Daoy (cell line): Measurements from ENCODE around the gene TGFBR3. TPM values are rescaled to one million over a fixed set of nuclear protein-coding genes. Genes with fewer than 3 reads are reported as not detected.
"Not testable (repeated sequence)": the region's sequence is repeated elsewhere in the genome, so short reads cannot be mapped to it uniquely, and the experiment has no call there.

Experiments
- DNase-seq: peaks from one replicate; pipeline ENCODE4 v3.0.0-alpha.2; 2015; ENCODE audit warnings: low read depth
- total RNA-seq: library from RNA; depleted of rRNA; stranded (reverse); fragments of >200 nt; shearing (Covaris generic); gene quantifications from 2 replicates; pipeline ENCODE4 v1.2.3, GENCODE V29; 2014

TGFBR3 gene
- total RNA-seq, 1 experiment from 2014 or later = 1.6 TPM

DNA sequence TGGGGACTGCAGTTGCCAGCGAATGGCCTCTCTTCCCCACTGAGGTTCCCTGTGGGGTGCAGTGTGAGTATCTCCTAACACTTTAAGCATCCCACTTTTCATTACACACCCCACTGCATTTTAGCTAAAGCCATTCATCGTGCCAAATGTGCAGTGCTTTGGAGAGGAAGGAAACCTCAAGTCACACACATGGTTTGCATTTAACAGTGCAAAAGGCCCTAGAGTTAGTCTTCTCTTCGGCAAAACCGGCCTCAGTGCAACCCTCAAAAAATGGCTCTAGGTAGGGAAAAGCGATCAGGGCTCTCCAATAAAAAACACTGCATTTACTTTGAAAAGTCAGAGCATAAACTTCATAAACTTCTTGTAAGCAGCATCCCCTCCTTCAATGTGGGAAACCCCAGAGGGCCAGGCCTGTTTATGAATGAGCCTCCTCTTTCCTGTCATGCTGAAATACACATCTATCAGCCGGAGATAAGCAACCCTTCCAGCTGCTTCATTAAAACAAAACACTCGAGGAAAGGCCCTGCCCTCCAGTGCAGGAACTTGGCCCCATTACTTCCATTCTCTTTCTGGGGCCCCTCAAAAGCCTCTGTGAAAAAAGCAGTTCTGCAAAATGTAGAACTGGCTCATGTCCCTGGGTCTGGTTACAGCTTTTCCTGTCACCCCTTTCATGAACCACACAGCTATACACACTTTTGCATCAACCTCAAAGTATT is 201.3 kb downstream of the TGFBR3 start:
- no peak for DNase-seq

DNA sequence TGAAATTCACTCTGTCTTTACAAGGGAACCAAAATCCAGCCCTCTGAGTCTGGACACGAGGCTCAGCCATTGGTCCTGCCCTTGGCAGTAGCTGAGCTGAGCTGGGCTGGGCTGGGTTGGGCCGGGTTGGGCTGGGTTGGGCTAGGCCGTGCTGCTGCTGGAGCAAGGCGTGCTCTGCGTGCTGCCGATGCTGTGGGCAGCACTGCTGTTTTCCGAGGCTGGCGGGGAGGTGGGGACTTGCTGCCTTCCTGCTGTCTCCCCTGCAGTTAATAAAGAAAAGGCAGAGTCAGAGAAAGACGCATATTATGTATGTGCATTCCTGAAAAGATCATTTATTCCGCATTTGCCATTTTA is 202.4 kb downstream of the TGFBR3 start:
- DNase-seq = no peak

DNA sequence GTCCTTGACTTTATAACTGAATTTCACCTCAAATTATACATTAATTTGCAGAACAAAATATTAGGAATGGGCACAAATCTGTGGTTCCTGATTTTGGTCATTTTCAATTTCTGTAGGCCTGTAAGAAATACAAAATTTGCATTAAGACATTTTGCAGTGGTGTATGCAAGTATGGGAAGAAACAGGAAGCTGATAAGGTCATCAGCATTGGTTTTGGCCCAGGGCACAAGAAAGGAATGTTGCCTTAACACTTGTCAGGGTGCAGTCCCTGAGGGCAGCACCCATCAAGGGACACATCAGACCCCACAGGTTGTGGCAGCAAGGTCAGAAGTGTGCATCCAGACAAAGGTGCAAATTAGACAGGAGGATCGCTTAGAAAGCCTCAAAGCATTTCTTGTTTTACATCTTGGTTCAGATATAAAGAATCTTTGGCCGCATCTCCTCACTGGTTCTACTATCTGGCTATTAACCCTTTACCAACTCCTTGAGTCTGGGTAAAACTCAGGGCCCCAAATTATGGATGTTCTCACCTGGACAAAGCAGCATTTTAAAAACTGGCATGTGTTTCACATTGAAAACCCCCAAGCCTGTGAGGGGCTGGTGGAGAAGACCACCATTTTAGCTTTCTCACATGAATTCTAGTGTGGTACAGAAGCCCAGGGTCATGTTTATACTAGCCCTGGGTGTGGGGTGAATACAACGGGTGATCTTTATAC is 202.9 kb downstream of the TGFBR3 start:
- DNase-seq = no peak

DNA sequence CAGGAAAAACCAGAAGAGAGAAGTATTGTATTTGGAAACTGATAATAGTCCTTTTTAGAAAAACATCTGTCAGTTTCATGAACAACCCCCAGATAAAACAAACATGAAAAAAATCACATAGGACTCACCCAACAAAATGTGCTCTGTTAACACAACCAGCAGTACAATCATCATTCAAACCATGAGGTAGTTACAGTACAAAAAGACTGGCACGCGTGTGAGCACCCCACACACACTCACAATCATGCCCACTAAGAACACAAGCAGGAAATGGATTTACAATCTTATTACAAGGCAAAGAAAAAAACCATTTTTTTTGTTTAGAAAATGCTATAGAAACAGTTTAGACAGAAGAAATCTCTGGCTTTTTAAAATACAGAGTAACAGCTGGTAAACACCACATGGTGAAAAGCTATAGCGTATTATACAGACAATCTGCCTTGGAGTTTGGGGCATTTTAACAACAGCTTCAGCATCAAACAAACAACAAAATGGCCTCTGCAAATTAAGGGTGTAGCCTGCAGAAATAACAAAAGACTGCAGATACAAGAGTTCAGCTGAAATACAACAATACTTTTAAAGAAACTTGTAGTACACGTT is 205.3 kb downstream of the TGFBR3 start:
- no peak for DNase-seq

DNA sequence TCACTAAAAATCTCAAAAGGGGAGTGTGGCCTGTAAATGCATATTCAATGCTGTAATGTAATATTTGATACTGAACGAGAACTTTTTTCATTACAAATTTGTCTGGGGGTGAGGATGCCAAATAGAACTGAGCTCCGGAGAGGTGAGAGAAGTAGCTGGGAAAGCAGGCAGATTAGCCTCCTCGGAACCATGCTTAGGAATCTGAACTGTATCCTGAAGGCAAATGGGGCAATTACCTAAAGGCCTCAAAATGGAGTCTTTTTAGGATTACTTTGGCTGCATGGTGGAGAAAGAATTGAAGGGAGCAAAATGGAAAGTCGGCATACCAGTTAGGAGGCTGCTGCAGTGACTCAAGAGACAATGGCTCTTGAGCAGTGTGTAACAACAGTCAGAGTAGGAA is 206.5 kb downstream of the TGFBR3 start:
- no peak for DNase-seq

DNA sequence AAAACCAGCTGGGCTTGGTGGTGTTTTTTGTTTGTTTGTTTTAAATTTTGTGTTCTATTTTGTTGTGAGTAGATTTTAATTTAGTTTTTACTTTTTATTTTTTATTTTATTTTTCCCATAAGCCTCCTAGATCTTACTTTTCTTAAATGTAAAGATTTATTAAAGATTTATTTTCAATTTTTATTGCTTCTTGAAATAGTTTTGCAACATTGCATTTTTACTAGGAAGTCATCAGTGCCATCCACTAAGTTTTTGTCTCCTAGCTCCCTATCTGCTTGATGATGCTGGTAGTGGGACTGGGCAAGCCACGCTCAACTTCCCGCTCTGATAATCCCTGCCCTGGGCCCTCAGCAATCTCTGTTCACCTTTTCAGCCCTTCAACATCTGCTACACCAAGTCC is 209.9 kb downstream of the TGFBR3 start:
- DNase-seq = no peak

DNA sequence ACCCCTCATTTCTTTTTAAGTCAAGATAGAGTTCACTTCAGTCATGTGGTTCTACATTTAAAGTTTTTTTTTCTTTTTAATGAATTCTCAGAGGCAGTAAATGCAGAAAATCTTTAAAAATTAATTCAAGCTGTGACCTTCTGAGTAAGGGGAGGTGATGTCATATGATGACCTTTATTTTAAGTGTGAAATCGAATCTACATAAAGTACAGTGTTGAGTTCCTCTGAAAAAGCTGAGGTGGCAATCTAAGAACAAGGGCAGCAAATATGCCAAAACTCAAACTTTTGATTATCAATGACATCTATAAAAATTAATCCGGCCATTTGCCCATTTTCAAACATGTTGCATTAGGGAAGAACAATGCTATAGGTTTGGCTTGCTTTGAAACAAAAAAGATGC is 211.8 kb downstream of the TGFBR3 start:
- DNase-seq = no peak

DNA sequence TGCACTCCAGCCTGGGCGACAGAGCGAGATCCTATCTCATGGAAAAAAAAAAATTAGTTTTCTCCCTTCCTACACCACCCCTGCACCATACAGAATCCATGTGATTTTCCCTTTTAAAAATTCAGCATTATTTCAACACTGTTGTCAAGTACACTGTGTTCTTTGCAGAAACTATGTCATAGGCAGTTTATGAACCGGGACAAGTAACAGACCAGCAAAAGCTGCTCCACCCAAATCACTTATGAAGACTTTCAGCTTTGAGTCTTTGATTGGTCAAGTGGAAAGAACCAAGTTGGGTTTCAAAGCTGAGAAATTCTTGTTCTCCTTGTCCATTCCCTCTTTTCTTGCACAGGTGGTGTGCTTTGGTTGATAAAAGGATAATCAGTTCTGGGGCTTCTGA is 212.3 kb downstream of the TGFBR3 start:
- no peak for DNase-seq

DNA sequence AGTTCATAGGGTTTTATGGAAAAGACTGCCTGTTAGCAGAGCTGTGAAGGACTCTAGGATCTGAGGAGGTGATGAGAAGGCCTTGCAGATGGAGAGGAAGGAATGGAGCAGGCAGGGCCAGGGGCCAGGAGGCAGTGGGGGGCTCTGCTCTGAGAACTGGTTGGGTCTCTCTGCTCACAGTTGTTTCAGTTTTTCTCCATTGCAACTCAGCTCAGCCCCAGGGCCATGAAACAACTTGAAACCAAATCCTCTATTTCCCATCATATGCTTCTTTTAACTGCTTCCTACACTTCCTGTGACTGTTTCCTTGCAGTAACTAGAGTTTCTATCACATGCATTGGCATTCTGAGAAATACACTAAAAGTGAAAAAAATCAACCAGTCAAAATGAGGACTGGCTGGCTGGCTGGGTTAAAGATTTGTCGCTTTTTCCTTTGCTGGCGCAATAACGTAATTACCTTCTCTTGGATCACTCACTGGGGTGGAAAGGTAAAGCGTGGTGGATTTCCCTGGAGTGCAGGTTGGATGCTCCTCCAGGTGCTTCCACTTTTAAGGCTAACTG is 213.3 kb downstream of the TGFBR3 start:
- no peak for DNase-seq

DNA sequence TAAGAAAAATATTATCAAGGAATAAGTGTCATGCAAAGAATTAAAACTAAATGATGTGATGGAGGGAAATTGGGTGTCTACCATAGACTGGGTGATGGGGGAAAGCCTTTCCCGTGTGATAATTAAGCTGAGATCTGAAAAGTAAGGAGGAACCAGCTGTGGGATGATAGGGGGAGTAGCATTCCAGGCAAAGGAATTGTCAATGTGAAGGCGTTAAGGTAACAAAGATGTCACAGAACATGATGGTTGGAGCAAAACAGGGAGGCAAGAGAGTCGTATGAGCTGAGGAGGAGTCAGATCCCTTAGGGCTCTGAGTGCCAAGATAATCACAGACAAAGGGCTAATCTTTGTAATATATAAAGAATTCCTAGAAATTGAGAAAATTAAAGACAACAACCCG is 215.2 kb downstream of the TGFBR3 start:
- DNase-seq = no peak

DNA sequence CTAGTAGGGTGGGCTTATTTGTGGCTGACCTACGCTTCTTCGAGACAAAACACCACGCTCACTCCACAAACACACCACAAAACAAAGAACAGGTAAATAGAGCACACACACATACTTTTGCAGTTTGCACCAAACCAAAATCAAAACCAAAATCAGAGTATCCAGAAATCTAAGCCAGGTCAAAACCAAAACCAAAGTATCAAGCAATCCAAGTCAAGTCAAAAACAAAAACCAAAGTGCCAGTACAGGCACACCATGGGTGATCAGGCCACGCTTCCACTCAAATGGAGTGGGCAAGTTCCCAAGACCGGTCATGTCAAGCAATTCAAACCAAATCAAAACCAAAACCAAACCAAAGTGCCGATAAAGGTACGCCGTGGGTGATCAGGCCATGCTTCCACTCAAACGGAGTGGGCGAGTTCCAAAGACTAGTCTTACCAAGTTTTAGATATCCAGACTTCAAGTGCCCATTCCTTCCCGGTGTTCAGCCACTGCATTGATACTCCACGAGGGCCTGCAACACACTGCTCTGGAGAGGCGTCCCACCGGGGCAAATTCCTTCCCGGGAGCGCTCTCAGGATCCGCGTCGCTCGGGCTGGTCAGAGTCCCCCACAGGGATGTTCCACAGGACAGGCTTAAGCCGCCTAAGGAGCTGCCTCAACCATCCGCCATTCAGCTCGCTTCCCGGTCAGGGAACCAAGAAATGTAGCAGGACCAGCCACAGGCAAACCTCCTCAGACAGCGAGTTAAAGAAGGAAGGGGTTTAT is 216.2 kb downstream of the TGFBR3 start:
- no peak for DNase-seq

DNA sequence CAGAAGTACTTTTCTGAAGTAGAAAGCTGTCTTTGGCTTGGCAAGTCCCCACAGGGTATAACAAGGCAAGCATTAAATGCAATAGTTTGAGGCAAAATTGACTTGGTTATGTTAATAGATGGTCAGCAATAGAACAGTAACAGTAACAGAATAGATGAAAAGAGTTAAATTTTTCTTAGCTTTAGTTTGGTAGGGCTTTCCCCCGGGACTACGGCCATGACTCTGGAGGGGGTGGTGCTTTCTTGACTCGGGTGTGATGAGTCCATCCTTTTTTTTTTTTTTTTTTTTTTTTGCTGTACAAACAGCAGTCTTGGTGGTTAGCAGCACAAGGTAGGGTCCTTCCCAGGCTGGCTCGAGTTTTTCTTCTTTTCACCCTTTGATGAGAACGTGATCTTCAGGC is 219.3 kb downstream of the TGFBR3 start:
- DNase-seq = not testable (repeated sequence)

DNA sequence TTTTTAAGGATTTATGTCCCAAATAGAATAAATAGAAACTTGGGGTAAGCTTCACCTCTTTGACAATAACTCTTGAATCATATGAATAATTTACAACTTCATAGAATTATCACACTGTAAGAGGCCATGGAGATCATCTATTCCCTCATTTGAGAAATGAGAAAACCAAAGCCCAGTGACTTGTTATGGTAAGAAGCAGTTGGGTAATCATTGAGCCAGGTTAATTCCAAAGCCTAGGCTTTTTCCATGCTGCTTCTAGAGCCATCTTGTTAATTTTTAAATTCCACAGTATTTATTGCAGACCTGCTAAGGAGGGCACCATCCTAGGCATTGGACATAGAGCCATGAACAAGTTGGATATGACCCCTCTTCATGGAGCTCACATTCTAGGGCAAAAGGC is 224.8 kb downstream of the TGFBR3 start:
- no peak for DNase-seq

DNA sequence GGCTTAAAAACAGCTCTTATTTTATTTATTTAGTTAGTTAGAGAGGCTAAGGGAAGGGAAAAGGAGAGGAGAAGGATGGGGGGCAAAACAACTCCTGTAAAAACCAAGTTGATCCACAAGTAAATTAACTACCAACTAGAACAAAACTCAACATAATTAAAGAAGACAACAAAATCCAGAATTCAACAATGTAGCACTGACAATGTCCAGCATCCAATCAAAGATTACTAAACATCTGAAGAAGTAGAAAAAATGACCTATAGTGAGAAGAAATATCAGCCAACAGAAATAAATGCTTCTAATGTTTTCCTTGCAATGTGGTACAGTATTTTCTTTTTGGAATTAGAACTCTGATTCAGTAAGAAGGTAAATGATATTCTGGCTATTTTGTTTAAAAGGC is 225.2 kb downstream of the TGFBR3 start:
- no peak for DNase-seq

DNA sequence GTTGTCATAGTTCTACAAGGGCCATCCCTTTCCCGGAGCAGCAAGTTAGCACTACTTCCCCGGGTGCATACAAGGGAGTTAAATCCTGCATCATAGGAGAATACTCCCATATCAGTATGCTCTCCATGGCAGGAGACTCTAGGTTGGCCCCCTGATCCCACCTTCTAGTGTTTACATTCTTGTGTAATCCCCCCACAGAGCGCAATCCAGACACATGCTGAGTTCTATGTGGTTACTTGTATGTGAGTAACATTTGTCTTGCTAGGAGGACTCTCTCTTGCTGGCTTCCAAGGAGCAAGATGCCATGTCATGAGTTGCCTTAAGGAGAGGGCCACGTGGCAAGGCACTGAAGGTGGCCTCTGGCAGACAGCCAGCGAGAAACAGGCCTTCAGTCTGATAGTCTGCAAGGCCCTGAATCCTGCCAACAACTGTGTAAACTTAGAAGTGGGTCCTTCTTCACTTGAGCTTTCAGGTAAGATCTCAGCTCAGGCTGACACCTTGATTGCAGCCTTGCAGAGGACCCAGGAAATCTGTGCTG is 230.0 kb downstream of the TGFBR3 start:
- DNase-seq = no peak

DNA sequence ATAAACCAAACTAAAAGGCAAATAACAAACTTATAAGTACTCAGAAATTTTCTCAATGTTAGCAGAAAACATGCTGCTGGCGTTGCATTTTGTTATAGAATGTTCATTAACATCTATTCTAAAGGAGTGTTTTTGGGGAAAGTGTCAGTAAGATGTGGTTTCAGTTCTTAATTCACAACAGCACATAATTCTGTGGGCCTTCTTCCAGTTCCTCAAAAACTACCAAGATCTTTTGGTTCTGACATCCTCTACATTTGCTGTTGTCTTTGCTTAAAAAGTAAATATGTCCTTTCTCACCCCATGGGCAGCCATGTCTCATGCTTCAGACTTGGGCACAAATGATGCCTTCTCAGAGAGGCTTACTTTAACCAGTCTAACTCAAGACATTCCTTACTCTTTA is 232.8 kb downstream of the TGFBR3 start:
- no peak for DNase-seq

DNA sequence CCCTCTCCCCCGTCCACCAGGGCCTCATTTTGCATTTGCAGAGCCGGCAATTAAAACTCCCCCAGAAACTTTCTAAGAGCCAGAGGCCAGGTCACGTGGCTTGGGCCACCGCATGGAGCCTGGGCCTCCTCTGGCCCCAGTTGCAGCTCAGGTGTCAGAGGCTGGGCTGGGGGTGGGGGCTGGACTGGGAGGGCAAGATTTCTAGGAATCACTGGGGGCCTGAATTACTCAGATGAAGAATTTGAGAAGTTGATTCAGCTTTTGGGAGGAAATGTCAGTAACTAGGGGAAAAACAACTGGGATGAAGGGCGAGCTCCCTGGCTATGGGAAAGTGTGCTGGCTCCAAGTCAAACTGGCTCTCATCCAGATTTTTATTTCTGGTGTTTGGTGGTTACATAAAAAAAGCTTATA is 234.3 kb downstream of the TGFBR3 start:
- DNase-seq = peak; percentile 19

DNA sequence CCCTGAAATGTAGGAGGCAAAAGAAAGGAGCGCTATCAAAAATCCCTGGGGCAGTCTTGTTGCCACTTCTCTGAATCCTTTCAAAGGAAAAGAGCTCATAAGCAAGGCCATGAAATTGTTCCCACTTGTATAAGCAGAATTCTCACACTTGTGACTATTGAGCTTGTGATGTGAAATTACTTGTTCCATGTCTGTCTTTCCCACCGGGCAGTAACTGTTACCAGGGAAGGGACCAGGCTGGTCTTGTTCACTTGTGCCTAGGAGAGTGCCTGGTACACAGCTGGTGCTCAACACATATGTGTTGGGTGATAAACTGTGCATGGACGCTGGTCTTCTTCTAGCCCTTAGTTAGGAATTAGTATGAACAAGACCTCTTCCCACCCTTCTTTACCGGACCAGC is 234.7 kb downstream of the TGFBR3 start:
- DNase-seq = no peak

DNA sequence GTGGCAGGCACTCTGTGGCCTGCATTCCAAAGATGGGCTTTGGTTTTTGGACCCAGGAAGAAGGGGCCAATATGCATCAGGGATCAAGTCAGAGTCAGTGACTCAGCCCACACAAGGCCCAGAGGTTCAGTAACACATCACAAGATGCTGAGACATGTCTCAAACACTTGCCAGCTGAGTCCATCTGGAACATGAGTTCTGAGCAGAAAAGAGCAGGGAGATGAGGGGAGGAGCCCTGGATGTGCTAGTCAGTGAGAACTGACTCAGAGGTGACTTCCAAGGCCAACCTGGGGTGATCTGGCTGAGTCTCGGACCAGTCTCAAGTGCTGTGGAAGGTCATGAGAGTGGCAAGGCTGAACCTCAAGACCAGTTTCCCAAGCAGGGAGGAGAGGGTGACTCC is 235.2 kb downstream of the TGFBR3 start:
- DNase-seq = peak; percentile 79

DNA sequence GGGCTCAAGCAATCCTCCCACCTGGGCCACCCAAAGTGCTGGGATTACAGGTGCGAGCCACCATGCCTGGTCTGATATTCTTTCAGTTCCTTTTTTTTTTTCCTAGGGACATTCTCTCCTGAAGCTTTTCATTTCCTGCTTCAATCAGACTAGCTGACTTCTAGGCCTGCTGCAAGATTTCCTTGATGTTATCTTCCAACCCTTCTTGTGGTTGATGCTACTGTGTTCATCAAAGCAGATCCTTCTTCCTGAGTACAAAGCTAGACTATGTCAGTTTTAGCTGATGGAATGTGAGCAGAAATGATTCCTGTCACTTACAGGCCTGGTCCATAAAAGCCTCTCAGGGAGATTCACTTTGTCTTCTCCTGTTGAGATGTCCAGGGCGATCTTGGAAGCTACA is 238.9 kb downstream of the TGFBR3 start:
- no peak for DNase-seq

DNA sequence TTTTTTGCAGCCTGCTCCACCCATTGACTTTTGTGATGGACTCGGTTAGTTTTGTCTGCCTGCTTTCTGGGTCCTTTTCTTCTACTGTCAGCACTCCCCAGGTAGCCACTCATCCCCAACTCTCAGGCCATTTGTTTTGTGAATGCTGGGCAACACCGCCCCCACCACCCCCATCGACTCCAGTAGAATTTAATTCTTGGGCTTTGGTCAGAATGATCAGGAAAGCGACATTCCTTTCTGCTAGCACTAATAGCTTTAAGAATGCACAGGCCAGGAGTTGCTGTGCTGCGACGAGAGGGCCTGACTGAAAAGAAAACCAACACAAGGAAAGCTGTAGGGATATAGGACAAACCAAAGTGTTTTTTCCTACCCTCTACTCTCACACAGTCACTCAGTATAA is 240.9 kb downstream of the TGFBR3 start:
- DNase-seq = no peak

DNA sequence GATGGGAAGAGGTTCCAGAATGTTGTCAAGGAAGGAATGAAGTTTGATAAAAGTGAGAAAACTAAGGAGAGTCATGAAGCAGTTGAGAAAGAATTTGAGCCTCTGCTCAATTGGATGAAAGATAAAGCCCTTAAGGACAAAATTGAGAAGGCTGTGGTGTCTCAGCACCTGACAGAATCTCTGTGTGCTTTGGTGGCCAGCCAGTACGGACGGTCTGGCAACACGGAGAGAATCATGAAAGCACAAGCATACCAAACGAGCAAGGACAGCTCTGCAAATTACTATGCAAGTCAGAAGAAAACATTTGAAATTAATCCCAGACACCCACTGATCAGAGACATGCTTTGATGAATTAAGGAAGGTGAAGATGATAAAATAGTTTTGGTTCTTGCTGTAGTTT is 242.5 kb downstream of the TGFBR3 start:
- DNase-seq = no peak
